Hepatocyte (in vitro differentiated cells): Measurements from ENCODE around the gene TLR1. TPM values are rescaled to one million over a fixed set of nuclear protein-coding genes. Genes with fewer than 3 reads are reported as not detected.
"Not testable (repeated sequence)": the region's sequence is repeated elsewhere in the genome, so short reads cannot be mapped to it uniquely, and the experiment has no call there.

Experiments
- DNase-seq: peaks from one replicate; pipeline ENCODE4 v3.0.0-alpha.2; 2016; ENCODE audit warnings: low spot score
- H2AFZ ChIP-seq: fragments of 200-600 bp; sonication (generic); 2 replicates; pipeline ENCODE4 v1.6.0; 2016; ENCODE audit warnings: antibody characterized with exemption, mild to moderate bottlenecking
- H3K27ac ChIP-seq: fragments of 200-600 bp; sonication (generic); 2 replicates; pipeline ENCODE4 v1.5.1; 2016; ENCODE audit warnings: mild to moderate bottlenecking
- H3K27me3 ChIP-seq: fragments of 200-600 bp; sonication (generic); 2 replicates; pipeline ENCODE4 v1.6.1; 2016
- H3K36me3 ChIP-seq: fragments of 200-600 bp; sonication (generic); replicated peaks from 2 replicates; pipeline ENCODE4 v1.5.1; 2016; ENCODE audit warnings: low read depth; ENCODE audit not compliant: insufficient read depth
- H3K4me1 ChIP-seq: fragments of 200-600 bp; sonication (generic); 2 replicates; pipeline ENCODE4 v1.5.1; 2016; ENCODE audit warnings: mild to moderate bottlenecking, moderate library complexity; ENCODE audit not compliant: insufficient read depth
- H3K4me2 ChIP-seq: fragments of 200-600 bp; sonication (generic); 2 replicates; pipeline ENCODE4 v1.6.0; 2016
- H3K4me3 ChIP-seq: fragments of 200-600 bp; sonication (generic); 2 replicates; pipeline ENCODE4 v1.5.1; 2016; ENCODE audit warnings: mild to moderate bottlenecking
- H3K79me2 ChIP-seq: fragments of 200-600 bp; sonication (generic); 2 replicates; pipeline ENCODE4 v1.6.0; 2017; ENCODE audit warnings: mild to moderate bottlenecking
- H3K9me2 ChIP-seq: fragments of 200-600 bp; sonication (generic); replicated peaks from 2 replicates; pipeline ENCODE4 v1.6.0; 2017; ENCODE audit warnings: mild to moderate bottlenecking; ENCODE audit not compliant: insufficient read depth
- H3K9me3 ChIP-seq: fragments of 200-600 bp; sonication (generic); 2 replicates; pipeline ENCODE4 v1.5.1; 2016; ENCODE audit warnings: low read depth, mild to moderate bottlenecking
- H4K20me1 ChIP-seq: fragments of 200-600 bp; sonication (generic); 2 replicates; pipeline ENCODE4 v1.6.0; 2016; ENCODE audit warnings: mild to moderate bottlenecking; ENCODE audit not compliant: insufficient read depth, poor library complexity, severe bottlenecking
- EZH2 ChIP-seq: fragments of 200-600 bp; sonication (generic); IDR thresholded peaks from 2 replicates; pipeline ENCODE4 v1.6.1; 2016; ENCODE audit warnings: antibody characterized with exemption, mild to moderate bottlenecking, borderline replicate concordance
- EZH2phosphoT487 ChIP-seq: fragments of 200-600 bp; sonication (generic); IDR thresholded peaks from one replicate; pipeline ENCODE4 v1.6.1; 2018; ENCODE audit warnings: antibody characterized with exemption, mild to moderate bottlenecking, low read depth, moderate library complexity; ENCODE audit not compliant: unreplicated experiment, severe bottlenecking
- WGBS: methylation state at CpG from one replicate; pipeline ENCODE4 v1.1.6; 2016; ENCODE audit warnings: low lambda C conversion rate; ENCODE audit errors: missing lambda C conversion rate; 5-methylcytosine and 5-hydroxymethylcytosine counted together
- polyA plus RNA-seq: library from polyadenylated mRNA; unstranded; fragments of >200 nt; fragmentation: Nextera tagmentation; extraction: Ambion mirVana; gene quantifications from 2 replicates; pipeline ENCODE4 v1.2.1, GENCODE V29; 2016
- total RNA-seq: library from RNA; depleted of rRNA; stranded (reverse); fragments of >200 nt; gene quantifications from 2 replicates; pipeline ENCODE4 v1.2.3, GENCODE V29; 2014
- TF ChIP-seq, protein P1 (sequence below): fragments of 200-600 bp; sonication (generic); IDR thresholded peaks from 2 replicates; pipeline ENCODE4 v1.5.1; 2016; ENCODE audit warnings: antibody characterized with exemption, mild to moderate bottlenecking; ENCODE audit not compliant: poor library complexity

The TLR1 gene
- total and polyA plus RNA-seq, 2 experiments from 2014 or later: 1.0 to 2.7 TPM

DNA sequence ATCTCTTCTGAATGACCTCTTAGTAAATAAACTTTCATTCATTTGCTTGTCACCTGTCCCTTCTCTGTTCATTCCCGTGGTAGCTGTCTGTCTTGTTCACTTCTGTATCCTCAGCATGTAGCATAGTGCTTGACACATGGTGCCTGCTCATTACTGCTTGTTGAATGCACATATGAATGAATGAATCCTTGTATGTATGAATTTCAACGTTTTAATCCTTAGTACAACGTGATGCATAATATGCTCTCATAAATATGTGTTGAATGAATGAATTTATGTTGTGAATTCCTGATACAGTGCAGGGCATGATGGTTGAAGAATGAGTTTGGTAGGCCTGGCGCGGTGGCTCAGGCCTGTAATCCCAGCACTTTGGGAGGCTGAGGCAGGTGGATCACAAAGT, 24.8 kb downstream of the TLR1 start:
- WGBS: 86% methylated on average over 5 of the region's 5 CpGs
- no peak for DNase-seq
- no peaks in the 10 kb centered on the region for H3K36me3 ChIP-seq
- no peak overlapping the region for H3K4me2 ChIP-seq
- no peaks in the 10 kb centered on the region for H3K79me2 ChIP-seq
- H3K4me1 ChIP-seq: no peaks in the 10 kb centered on the region
- no peaks in the 10 kb centered on the region for H3K9me3 ChIP-seq
- TF ChIP-seq, protein P1, sequence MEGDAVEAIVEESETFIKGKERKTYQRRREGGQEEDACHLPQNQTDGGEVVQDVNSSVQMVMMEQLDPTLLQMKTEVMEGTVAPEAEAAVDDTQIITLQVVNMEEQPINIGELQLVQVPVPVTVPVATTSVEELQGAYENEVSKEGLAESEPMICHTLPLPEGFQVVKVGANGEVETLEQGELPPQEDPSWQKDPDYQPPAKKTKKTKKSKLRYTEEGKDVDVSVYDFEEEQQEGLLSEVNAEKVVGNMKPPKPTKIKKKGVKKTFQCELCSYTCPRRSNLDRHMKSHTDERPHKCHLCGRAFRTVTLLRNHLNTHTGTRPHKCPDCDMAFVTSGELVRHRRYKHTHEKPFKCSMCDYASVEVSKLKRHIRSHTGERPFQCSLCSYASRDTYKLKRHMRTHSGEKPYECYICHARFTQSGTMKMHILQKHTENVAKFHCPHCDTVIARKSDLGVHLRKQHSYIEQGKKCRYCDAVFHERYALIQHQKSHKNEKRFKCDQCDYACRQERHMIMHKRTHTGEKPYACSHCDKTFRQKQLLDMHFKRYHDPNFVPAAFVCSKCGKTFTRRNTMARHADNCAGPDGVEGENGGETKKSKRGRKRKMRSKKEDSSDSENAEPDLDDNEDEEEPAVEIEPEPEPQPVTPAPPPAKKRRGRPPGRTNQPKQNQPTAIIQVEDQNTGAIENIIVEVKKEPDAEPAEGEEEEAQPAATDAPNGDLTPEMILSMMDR: no peak
- TF ChIP-seq EZH2phosphoT487 (no peak), EZH2 (no peak)
- no peak overlapping the region for H2AFZ ChIP-seq
- H3K9me2 ChIP-seq: no peaks in the 10 kb centered on the region
- H3K4me3 ChIP-seq: no peak overlapping the region
- no peak overlapping the region for H3K27ac ChIP-seq
- H3K27me3 ChIP-seq: no peaks in the 10 kb centered on the region
- H4K20me1 ChIP-seq: no peaks in the 10 kb centered on the region

DNA sequence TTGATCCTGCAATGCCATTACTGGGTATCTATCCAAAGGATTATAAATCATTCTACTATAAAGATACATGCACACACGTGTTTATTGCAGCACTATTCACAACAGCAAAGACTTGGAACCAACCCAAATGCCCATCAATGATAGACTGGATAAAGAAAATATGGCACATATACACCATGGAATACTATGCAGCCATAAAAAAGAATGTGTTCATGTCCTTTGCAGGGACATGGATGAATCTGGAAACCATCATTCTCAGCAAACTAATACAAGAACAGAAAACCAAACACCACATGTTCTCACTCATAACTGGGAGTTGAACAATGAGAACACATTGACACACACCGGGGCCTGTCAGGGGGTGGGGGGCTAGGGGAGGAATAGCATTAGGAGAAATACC, 26.7 kb downstream of the TLR1 start:
- not testable (repeated sequence) for H3K36me3 ChIP-seq, H2AFZ ChIP-seq, H3K79me2 ChIP-seq, H3K4me2 ChIP-seq, H3K4me1 ChIP-seq, H3K4me3 ChIP-seq, H3K27ac ChIP-seq, H4K20me1 ChIP-seq, H3K9me3 ChIP-seq, H3K27me3 ChIP-seq, DNase-seq, H3K9me2 ChIP-seq
- WGBS: 89% methylated on average over 2 of the region's 2 CpGs

DNA sequence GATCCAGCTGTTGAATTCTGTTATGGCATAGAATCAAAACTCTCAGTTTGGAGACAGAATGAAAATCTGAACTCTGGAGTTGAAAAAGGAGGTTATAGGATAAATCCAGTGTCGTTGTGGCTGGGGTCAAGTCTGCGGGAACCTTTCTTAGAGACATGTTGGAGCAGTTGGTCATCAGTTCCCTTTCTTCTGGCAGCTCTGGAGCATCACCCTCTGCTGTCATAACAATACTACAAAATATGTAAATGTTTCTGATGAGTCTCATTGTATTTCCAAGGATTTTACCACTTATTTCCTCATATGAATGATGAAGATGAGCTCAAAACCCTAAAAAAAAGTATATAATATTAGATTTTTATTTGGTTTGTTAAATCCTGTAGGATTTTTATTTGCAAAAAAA, 29.3 kb downstream of the TLR1 start:
- Histone ChIP-seq H3K4me3 (no peak overlapping the region), H3K79me2 (no peaks in the 10 kb centered on the region), H3K9me3 (no peaks in the 10 kb centered on the region), H3K27me3 (no peaks in the 10 kb centered on the region), H3K4me2 (no peak overlapping the region), H3K36me3 (no peaks in the 10 kb centered on the region), H3K4me1 (no peaks in the 10 kb centered on the region), H4K20me1 (no peaks in the 10 kb centered on the region), H2AFZ (no peak overlapping the region), H3K9me2 (no peaks in the 10 kb centered on the region), H3K27ac (no peak overlapping the region)
- DNase-seq: no peak
- WGBS: 100% methylated on average over 2 of the region's 2 CpGs
- no peak for TF ChIP-seq EZH2phosphoT487
- TF ChIP-seq, protein P1: no peak
- no peak for TF ChIP-seq EZH2

DNA sequence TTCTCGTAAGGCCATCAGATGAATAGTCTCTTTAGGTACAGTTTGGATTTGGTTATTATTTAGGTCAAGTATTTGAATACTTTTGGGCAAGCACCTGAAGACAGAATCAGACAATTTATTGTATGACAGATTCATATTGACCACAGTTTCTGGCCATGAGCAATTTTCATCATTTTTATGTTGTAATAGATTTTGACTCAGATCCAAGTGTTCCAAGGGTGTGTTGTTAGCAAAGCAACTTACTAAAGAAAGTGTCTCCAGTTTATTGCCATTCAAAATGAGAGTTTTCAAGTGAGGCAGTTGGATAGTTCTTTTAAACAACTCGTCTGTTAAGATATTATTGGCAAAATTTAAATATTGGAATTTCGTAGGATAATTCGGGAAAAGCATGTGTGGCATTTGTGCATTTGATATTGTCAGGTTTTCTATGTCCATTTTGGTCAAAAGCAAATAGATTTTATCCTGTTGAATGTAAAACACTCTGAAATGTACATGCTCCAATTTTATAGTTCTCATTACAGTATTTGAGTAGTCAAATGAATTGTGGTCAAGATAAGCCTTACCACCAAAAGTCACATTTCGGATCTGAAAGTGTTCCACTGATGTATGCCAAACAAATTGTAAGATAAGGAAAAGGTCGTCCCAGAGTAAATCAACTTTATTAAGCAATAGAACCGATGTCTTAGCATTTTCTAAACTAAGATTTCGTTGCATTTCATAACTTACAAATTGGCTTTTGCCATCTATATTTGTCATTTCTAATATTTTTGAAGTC, 30.2 kb downstream of the TLR1 start:
- WGBS: 81% methylated on average over 8 of the region's 8 CpGs
- Histone ChIP-seq H3K79me2 (no peaks in the 10 kb centered on the region), H3K9me2 (no peaks in the 10 kb centered on the region), H2AFZ (no peak overlapping the region), H3K4me3 (no peak overlapping the region), H3K36me3 (no peaks in the 10 kb centered on the region), H3K27ac (no peak overlapping the region), H3K9me3 (no peaks in the 10 kb centered on the region), H3K4me2 (no peak overlapping the region), H4K20me1 (no peaks in the 10 kb centered on the region), H3K4me1 (no peaks in the 10 kb centered on the region), H3K27me3 (no peaks in the 10 kb centered on the region)
- no peak for DNase-seq
- TF ChIP-seq, protein P1: no peak
- no peak for TF ChIP-seq EZH2phosphoT487
- no peak for TF ChIP-seq EZH2

DNA sequence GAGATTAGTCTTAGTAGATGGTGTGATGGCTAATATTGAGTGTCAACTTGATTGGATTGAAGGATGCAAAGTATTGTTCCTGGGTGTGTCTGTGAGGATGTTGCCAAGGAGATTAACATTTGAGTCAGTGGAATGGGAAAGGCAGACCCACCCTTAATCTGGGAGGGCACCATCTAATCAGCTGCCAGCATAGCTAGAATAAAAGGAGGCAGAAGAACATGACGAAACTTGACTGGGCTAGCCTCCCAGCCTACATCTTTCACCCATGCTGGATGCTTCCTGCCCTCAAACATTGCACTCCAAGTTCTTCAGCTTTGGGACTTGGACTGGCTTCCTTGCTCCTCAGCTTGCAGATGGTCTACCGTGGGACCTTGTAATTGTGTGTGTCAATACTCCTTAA, 34.3 kb downstream of the TLR1 start:
- 92% methylated on average over 2 of the region's 2 CpGs for WGBS
- H3K27ac ChIP-seq, H3K4me2 ChIP-seq, H3K36me3 ChIP-seq, H3K9me3 ChIP-seq, H3K4me3 ChIP-seq, H3K79me2 ChIP-seq, DNase-seq, H3K27me3 ChIP-seq, H2AFZ ChIP-seq, H3K4me1 ChIP-seq, H4K20me1 ChIP-seq, H3K9me2 ChIP-seq: not testable (repeated sequence)
